ENCODE measurements around the gene PLAAT1.

GRCh38 chr3:193225302-193226125, 15.5 kb upstream of the PLAAT1 start:
- TF ChIP-seq CTCF (IDR thresholded peaks at IDR 0.05; ENCODE audit: low read length) (no peak), EZH2 (optimal IDR thresholded peaks at IDR 0.05; ENCODE audit: low read depth, low read length) (no peak)

All from MM.1S (cell line).